HEK293T (cell line): ENCODE data around the gene B4GAT1.

Experiments used
- CTCF ChIA-PET: fragments of 350-600 bp; formaldehyde crosslinking; extraction: SDS; loops from one replicate; lab custom pipeline; 2021; ENCODE audit warnings: antibody characterized with exemption, inconsistent platforms; lab: Yijun Ruan, JAX
- POLR2A ChIA-PET: fragments of 350-600 bp; formaldehyde crosslinking; extraction: SDS; loops from one replicate; lab custom pipeline; 2020; ENCODE audit warnings: antibody characterized with exemption, inconsistent platforms; lab: Yijun Ruan, JAX
- DNase-seq: peaks from one replicate; pipeline ENCODE4 v3.0.0; 2012; ENCODE audit warnings: mixed read lengths; ENCODE audit errors: extremely low spot score
- ARNT ChIP-seq: fragments of 450-650 bp; IDR thresholded peaks from 2 replicates; pipeline ENCODE4 v1.6.1; 2017; ENCODE audit warnings: mild to moderate bottlenecking
- BHLHE40 ChIP-seq: fragments of 450-650 bp; IDR thresholded peaks from 2 replicates; pipeline ENCODE4 v1.6.1; 2016; ENCODE audit warnings: mild to moderate bottlenecking, moderate library complexity, borderline replicate concordance
- CTBP1 ChIP-seq: fragments of 450-650 bp; IDR thresholded peaks from 2 replicates; pipeline ENCODE4 v1.6.1; 2016; ENCODE audit warnings: borderline replicate concordance
- ELF4 ChIP-seq: fragments of 450-650 bp; IDR thresholded peaks from 2 replicates; pipeline ENCODE4 v1.6.1; 2017; ENCODE audit warnings: antibody characterized with exemption
- FOXA1 ChIP-seq: fragments of 450-650 bp; IDR thresholded peaks from 2 replicates; pipeline ENCODE4 v1.6.1; 2016; ENCODE audit warnings: mild to moderate bottlenecking
- FOXK2 ChIP-seq: fragments of 450-650 bp; IDR thresholded peaks from 2 replicates; pipeline ENCODE4 v1.6.1; 2016; ENCODE audit warnings: mild to moderate bottlenecking
- FOXM1 ChIP-seq: fragments of 450-650 bp; IDR thresholded peaks from 2 replicates; pipeline ENCODE4 v1.6.1; 2017; ENCODE audit warnings: mild to moderate bottlenecking, borderline replicate concordance
- HDGF ChIP-seq: fragments of 450-650 bp; IDR thresholded peaks from 2 replicates; pipeline ENCODE4 v1.6.1; 2017; ENCODE audit warnings: antibody characterized with exemption, borderline replicate concordance
- L3MBTL2 ChIP-seq: fragments of 450-650 bp; conservative IDR thresholded peaks from 2 replicates; pipeline ENCODE4 v1.6.1; 2016; ENCODE audit warnings: mild to moderate bottlenecking
- LEF1 ChIP-seq: fragments of 450-650 bp; IDR thresholded peaks from 2 replicates; pipeline ENCODE4 v1.6.1; 2017; ENCODE audit warnings: mild to moderate bottlenecking, borderline replicate concordance
- NFRKB ChIP-seq: fragments of 450-650 bp; IDR thresholded peaks from 2 replicates; pipeline ENCODE4 v1.6.1; 2016; ENCODE audit warnings: mild to moderate bottlenecking, moderate library complexity
- SP1 ChIP-seq: fragments of 450-650 bp; IDR thresholded peaks from 2 replicates; pipeline ENCODE4 v1.6.1; 2017
- SUZ12 ChIP-seq: fragments of 450-650 bp; IDR thresholded peaks from 2 replicates; pipeline ENCODE4 v1.6.1; 2016; ENCODE audit warnings: mild to moderate bottlenecking
- TARDBP ChIP-seq: fragments of 450-650 bp; IDR thresholded peaks from 2 replicates; pipeline ENCODE4 v1.6.1; 2016
- ZNF384 ChIP-seq: fragments of 450-650 bp; IDR thresholded peaks from 2 replicates; pipeline ENCODE4 v1.6.1; 2016
- TF ChIP-seq, protein P1 (sequence below): fragments of 450-650 bp; IDR thresholded peaks from 2 replicates; pipeline ENCODE4 v1.6.1; 2016

Gene B4GAT1

DNA sequence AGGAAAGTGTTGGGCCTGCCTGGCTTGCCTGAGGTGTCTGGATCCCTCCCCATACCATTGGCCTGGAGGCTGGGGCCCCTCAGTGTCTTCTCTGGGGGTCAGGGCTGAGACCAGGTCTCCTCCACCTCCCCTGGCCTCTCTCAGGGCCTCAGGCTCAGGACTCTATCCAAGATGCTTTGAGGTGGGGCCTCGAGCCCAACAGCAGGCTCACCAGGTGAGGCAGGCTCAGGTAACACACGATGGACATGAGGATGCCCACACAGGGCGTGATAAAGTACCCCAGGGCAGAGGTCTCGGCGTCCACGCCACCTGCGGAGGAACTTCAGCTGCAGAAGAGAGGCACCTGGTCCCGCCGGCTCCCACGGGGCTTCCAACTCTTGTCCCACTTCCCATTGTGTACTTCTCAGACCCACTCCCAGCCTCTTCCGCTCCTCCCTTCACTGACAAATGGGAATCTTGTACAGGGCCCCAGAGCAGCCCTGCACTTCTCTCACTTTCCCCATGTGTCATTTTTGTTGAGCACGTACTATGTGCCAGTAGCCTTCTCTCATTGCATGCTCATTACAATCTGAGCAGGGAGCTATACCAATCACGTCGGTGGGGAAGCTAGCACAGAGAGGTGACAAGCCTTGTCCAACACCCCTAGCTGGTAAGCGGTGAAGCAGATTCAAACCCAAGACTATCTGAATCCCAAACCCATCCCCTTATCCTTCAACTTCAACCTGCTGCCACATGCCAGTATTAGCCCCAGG is 20.3 kb upstream of the B4GAT1 start:
- POLR2A ChIA-PET, result no interaction called here
- TF ChIP-seq ZNF384 (no peak), FOXK2 (no peak), SUZ12 (no peak), FOXM1 (no peak)
- no peak for DNase-seq
- CTCF ChIA-PET, result no interaction called here

DNA sequence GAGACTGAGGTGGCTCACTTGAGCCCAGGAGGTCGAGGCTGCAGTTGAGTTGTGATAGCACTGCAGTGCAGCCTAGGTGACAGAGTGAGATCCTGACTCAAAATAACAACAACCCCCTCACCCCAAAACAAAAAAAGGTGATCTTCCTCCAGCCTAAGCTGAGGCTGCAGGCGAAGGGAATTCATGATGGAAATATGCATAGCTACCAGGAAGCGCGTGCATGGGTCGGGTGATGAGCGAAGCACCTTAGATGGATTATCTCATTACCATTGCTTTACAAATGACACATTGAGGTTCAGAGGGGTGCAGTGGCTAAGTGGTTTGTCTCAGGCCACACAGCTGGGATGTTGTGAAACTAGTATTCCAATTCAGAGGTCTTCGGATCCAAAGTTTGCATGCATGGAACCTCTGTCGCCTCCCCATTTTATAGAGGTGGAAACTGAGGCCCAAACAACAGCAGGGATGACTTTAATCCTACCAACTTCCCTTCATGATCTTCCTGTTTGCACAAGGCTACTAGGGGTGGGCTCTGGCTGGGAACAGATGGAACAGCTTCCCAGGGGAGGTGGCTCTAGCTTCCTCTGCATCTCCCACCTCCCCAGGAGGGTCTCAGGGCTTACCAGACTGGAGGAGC is 19.5 kb upstream of the B4GAT1 start:
- no peak for DNase-seq
- ChIA-PET CTCF (interaction anchor here (0.6 kb wide), 1 partner anchor 18 kb away, joined by 3 read pairs; no protein-coding TSS in a partner anchor), POLR2A (interaction anchor here (1.1 kb wide), 1 partner anchor 20 kb away, joined by 3 read pairs; no protein-coding TSS in a partner anchor)
- TF ChIP-seq HDGF, result no peak
- no peak for TF ChIP-seq L3MBTL2
- TF ChIP-seq ZNF384, result no peak

DNA sequence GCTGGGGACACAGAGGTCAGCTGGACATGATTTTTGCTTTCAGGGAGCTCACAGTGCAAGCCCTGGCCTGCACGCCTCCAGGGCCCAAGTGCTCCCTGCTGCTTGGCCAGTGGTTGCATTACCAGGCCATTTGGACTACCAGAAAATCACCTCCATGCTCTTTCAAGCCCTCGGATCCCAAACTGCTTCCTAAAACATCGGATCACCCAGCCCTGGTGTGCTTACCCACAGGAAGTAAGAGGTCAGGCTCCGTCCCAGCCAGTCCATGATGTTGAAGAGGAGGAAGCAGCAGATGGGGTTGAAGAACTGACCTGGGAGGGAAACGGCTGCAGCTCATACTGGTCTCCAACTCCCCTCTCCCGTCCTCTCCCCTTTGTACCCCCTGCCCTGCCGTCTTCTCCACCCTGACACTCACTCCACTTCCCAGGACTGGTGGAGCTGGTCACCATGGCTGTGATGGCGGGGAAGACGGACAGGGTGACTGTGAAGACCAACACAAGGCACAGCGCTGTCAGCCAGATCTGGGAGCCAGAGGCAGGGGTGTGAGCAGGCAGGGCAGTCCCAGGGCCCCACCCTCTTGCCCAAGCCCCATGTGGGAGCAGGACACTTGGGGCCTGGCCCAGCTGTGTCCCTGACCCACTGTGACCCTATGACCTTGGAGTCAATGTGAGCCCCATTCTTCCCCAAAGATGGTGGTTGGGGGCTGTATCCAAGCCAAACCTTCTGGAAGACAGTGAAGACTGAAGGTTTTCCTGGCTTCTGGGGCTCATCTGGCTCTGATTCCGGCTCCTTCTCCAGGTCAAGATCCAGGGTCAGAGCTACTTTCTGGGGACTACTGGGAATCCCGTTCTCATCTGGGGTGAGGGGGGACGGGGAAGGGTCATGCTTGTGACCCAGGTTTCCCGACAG is 18.5 kb upstream of the B4GAT1 start:
- ChIA-PET CTCF (interaction anchor here (1.4 kb wide), 1 partner anchor 21 kb away, joined by 4 read pairs; no protein-coding TSS in a partner anchor), POLR2A (interaction anchor here (1.1 kb wide), 1 partner anchor 21 kb away, joined by 3 read pairs; no protein-coding TSS in a partner anchor)
- TF ChIP-seq ARNT (no peak), L3MBTL2 (no peak), HDGF (no peak), ELF4 (no peak), FOXM1 (no peak), LEF1 (no peak), NFRKB (no peak), ZNF384 (no peak), BHLHE40 (no peak), CTBP1 (no peak), SUZ12 (no peak), TARDBP (no peak), FOXA1 (no peak), FOXK2 (no peak), SP1 (no peak)
- TF ChIP-seq, protein P1, sequence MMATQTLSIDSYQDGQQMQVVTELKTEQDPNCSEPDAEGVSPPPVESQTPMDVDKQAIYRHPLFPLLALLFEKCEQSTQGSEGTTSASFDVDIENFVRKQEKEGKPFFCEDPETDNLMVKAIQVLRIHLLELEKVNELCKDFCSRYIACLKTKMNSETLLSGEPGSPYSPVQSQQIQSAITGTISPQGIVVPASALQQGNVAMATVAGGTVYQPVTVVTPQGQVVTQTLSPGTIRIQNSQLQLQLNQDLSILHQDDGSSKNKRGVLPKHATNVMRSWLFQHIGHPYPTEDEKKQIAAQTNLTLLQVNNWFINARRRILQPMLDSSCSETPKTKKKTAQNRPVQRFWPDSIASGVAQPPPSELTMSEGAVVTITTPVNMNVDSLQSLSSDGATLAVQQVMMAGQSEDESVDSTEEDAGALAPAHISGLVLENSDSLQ, result no peak
- no peak for DNase-seq

DNA sequence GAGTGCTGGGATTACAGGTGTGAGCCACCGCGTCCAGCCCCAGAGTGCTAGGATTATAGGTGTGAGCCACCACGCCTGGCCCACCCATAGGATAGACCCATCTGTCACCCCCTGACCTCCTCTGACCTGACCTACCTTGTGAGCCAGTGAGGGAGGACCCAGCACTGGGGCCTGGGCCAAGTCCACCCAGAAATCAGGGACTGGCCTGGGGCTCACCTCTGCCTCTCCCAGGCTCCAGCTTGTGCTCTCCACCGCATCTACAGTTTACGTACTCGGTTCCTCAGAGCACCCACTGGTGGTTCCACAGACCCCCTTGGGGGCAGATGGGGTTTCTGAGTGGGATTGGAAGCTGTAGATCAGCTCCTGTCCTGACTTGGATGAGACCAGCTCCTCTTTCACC is 17.7 kb upstream of the B4GAT1 start:
- ChIA-PET POLR2A (no interaction called here), CTCF (interaction anchor here (1.4 kb wide), 1 partner anchor 21 kb away, joined by 4 read pairs; no protein-coding TSS in a partner anchor)
- no peak for DNase-seq
- TF ChIP-seq NFRKB (no peak), ELF4 (no peak), BHLHE40 (no peak), CTBP1 (no peak), TARDBP (no peak), L3MBTL2 (no peak), HDGF (no peak), ZNF384 (no peak), FOXK2 (no peak), LEF1 (no peak), SUZ12 (no peak), SP1 (no peak), ARNT (no peak), FOXA1 (no peak), FOXM1 (no peak)
- TF ChIP-seq, protein P1, result no peak

DNA sequence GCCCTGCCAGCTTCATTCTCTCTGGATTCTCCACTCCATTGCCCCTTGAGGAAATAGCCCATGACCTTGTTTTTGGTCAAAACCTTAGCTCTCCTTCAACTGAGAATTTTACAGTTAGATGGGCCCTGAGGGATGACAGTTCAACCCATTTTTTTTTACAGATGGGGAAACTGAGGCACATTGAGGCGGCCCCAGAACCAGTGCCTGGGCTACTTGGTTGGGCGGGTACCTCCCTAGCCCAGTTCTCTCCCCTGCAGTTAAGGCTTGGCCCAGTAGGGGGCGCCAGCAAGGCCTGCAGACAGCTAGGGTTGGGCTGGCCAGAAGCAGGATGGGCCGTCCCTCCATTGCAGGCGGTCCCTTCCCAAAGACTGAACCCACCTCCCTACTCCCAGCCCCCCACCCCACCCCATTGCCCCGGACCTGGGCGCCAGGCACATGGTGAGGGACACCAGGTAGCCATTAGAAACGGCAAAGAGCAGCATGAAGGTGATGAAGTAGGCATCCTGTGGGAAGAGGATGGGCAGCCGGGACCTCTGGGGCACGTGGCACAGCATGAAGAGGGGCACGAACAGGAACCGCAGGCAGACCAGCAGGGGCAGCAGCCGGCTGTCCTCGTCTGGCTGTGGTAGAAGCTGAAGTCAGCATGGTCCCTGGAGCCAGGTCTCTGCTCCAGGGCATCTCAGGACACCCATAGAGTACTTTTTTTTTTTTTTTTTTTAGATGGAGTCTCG is 16.5 kb upstream of the B4GAT1 start:
- ChIA-PET POLR2A (interaction anchor here (1.3 to 1.7 kb wide), 2 partner anchors 22 to 25 kb away, joined by 4 read pairs; no protein-coding TSS in a partner anchor), CTCF (interaction anchor here (0.6 to 1.5 kb wide), 10 partner anchors 16 to 892 kb away, joined by 3 to 10 read pairs (median 5); no protein-coding TSS in a partner anchor)
- peak; percentile 39; the same call in 1 of the 2 replicates for TF ChIP-seq ZNF384
- peak; percentile 18; the same call in 1 of the 2 replicates for TF ChIP-seq L3MBTL2
- no peak for TF ChIP-seq BHLHE40
- DNase-seq, result peak; percentile 85

DNA sequence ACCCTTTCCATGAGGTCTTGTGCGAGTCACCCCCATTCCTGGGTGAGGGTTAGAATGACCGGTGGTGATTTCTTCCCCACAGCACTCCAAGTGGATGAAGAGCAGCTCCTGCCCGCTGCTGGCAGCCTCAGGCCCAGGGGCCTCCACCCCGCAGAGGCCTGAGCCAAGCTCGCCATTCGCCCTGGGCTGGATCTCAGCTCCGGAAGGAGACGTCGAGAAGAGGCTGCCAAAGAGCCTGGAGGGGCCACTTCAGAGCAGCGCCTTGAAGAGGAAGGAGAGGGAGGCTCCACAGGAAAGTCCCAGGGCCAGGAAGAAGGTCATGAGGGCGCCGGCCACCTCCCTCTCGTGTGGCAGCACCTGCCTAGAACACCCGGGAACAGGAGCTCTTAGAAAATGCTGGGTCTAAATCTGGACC is 15.8 kb upstream of the B4GAT1 start:
- TF ChIP-seq ZNF384, result no peak
- no peak for TF ChIP-seq LEF1
- no peak for TF ChIP-seq SP1
- TF ChIP-seq HDGF, result no peak
- no peak for TF ChIP-seq L3MBTL2
- TF ChIP-seq TARDBP, result no peak
- TF ChIP-seq FOXM1, result no peak
- no peak for TF ChIP-seq ARNT
- TF ChIP-seq ELF4, result no peak
- TF ChIP-seq, protein P1, result no peak
- no peak for TF ChIP-seq FOXK2
- ChIA-PET CTCF (interaction anchor here (0.6 to 1.5 kb wide), 9 partner anchors 15 to 891 kb away, joined by 3 to 10 read pairs (median 6); no protein-coding TSS in a partner anchor), POLR2A (interaction anchor here (0.7 to 1.7 kb wide), 5 partner anchors 8 to 52 kb away, joined by 3 to 4 read pairs (median 4); partner anchors contain the start of gene SLC29A2)
- DNase-seq, result peak; percentile 4
